Colonic mucosa (tissue), 4 donors: ENCODE results near the gene BLVRB. TPM values are rescaled to one million over a fixed set of nuclear protein-coding genes. Genes with fewer than 3 reads are reported as not detected.

Experiments used
- DNase-seq: peaks from one replicate; pipeline ENCODE4 v3.0.0-alpha.2; 2020
- H3K27ac ChIP-seq: fragments of 200-600 bp; one replicate; pipeline ENCODE4 v1.8.0; 2021
- H3K27me3 ChIP-seq: fragments of 200-600 bp; one replicate; pipeline ENCODE4 v1.8.0; 2021
- H3K36me3 ChIP-seq: fragments of 200-600 bp; one replicate; pipeline ENCODE4 v1.8.0; 2021
- H3K4me1 ChIP-seq: fragments of 200-600 bp; one replicate; pipeline ENCODE4 v1.8.0; 2021; ENCODE audit warnings: mild to moderate bottlenecking
- H3K4me3 ChIP-seq: fragments of 200-600 bp; one replicate; pipeline ENCODE4 v1.8.0; 2021
- H3K9ac ChIP-seq, 2 donors: one replicate each; pipeline ENCODE4 v1.7.0; 2013; ENCODE audit warnings: control low read depth in 2 of 2, low read depth in 2 of 2, low read length in 2 of 2
- H3K9me3 ChIP-seq: fragments of 200-600 bp; one replicate; pipeline ENCODE4 v1.8.0; 2021
- intact Hi-C: fragments of 100-400 bp; cut with DNase I; formaldehyde crosslinking; loops from one replicate; pipeline ENCODE4 v1.14.1; 2022
- total RNA-seq, 2 donors: library from RNA; stranded (reverse); fragmentation: NEBNext Ultra II Directional in 1 of 2; extraction: Animal tissue kit (Norgen Biotek cat#: 25700) in 1 of 2; gene quantifications; one replicate each; pipeline ENCODE4 v1.2.1, GENCODE V29; 2021
- TF ChIP-seq, protein P1 (sequence below): fragments of 200-600 bp; IDR thresholded peaks from one replicate; pipeline ENCODE4 v1.8.0; 2022; ENCODE audit warnings: antibody characterized with exemption, mild to moderate bottlenecking
- donor health status: healthy.
- donor health status: DM: no; HTN: no; CAD: no.
- donor health status: DM: no; HTN: no; CAD: no.

BLVRB gene
- total RNA-seq, 2 donors from 2014 or later = 76.5 to 94.9 TPM

DNA sequence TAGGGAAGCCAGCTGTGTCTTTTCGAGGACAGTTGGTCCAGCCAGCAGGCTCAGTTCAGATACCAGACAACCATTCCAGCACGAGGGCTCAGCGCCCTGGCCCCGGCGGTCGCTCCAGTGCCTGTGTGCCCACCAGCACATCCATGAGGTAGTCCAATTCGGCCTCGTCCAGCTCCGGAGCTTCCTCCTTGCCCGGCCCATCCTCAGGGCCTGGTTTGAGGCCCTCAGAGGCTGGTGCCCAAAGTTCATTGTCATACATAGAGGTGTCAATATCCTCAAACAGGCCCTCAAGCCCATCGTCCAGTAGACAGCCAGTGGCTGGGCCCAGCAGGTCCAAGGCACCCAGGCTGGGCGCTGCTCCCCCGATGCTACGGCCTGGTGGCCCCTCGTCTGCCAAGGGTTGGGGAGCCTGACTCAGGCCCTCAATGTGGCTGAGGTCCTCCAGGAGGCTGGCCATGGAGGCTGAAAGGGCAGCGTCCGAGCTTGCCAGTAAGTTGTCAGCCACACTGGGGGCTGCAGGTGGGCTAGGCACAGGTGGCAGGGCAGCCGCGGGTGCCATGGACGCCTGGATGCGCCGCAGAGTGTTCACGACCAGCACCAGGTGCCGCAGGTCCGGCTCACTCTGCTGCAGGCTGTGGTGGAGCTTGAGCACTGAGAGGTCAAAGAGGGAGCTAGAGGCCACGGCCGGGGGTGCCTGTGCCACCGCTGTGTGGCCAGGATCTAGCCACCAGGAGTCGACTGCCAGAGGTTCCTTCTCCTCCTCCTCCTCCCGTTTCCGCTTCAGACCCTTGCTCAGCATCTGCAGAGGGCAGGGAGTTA lies 42.6 kb downstream of the BLVRB start:
- H3K27ac ChIP-seq = no peak overlapping the region
- H3K9ac ChIP-seq = peak overlapping the region; percentile 34 to 45
- TF ChIP-seq, protein P1, sequence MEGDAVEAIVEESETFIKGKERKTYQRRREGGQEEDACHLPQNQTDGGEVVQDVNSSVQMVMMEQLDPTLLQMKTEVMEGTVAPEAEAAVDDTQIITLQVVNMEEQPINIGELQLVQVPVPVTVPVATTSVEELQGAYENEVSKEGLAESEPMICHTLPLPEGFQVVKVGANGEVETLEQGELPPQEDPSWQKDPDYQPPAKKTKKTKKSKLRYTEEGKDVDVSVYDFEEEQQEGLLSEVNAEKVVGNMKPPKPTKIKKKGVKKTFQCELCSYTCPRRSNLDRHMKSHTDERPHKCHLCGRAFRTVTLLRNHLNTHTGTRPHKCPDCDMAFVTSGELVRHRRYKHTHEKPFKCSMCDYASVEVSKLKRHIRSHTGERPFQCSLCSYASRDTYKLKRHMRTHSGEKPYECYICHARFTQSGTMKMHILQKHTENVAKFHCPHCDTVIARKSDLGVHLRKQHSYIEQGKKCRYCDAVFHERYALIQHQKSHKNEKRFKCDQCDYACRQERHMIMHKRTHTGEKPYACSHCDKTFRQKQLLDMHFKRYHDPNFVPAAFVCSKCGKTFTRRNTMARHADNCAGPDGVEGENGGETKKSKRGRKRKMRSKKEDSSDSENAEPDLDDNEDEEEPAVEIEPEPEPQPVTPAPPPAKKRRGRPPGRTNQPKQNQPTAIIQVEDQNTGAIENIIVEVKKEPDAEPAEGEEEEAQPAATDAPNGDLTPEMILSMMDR = no peak
- peaks cover 4% of the 10 kb centered on the region for H3K4me1 ChIP-seq
- no peaks in the 10 kb centered on the region for H3K36me3 ChIP-seq
- DNase-seq = no peak
- intact Hi-C loops = no loop called here
- no peak overlapping the region for H3K4me3 ChIP-seq
- no peaks in the 10 kb centered on the region for H3K27me3 ChIP-seq
- H3K9me3 ChIP-seq = no peaks in the 10 kb centered on the region

DNA sequence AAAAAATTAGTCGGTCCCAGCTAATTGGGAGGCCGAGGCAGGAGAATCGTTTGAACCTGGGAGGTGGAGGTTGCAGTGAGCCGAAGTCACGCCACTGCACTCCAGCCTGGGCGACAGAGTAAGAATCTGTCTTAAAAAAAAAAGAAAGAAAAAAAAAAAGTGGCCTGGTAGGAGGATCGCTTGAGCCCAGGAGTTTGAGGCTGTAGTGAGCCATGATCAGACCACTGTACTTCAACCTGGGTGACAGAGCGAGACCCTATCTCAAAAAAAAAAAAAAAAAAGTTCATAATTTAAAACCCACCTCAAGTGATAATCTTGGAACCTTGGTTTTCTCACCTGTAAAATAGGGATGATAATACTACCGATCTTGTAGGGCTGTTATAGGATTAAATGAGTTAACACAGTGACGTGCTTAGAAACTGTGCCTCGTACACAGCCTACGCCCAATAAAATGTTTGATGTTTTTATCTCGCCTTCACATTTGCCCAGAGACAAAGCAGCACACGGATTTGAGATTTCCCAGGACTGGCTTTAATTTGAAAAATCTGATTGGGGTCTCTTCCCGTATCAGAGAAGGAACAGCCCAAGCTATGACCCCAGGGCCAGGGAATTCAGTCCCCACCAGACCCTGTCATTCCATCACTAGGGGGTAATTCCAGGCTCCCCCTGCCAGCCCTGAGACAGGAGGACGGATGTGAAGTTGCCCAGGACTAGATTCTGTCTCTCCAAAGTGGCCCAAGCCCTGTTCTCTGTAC lies 43.4 kb downstream of the BLVRB start:
- TF ChIP-seq, protein P1 = no peak
- Histone ChIP-seq H3K4me3 (no peak overlapping the region), H3K27ac (peak overlapping the region; percentile 98), H3K9ac (peak overlapping the region; percentile 95), H3K27me3 (no peaks in the 10 kb centered on the region), H3K4me1 (peaks cover 4% of the 10 kb centered on the region), H3K9me3 (no peaks in the 10 kb centered on the region), H3K36me3 (no peaks in the 10 kb centered on the region)
- no peak for DNase-seq
- intact Hi-C loops = no loop called here

DNA sequence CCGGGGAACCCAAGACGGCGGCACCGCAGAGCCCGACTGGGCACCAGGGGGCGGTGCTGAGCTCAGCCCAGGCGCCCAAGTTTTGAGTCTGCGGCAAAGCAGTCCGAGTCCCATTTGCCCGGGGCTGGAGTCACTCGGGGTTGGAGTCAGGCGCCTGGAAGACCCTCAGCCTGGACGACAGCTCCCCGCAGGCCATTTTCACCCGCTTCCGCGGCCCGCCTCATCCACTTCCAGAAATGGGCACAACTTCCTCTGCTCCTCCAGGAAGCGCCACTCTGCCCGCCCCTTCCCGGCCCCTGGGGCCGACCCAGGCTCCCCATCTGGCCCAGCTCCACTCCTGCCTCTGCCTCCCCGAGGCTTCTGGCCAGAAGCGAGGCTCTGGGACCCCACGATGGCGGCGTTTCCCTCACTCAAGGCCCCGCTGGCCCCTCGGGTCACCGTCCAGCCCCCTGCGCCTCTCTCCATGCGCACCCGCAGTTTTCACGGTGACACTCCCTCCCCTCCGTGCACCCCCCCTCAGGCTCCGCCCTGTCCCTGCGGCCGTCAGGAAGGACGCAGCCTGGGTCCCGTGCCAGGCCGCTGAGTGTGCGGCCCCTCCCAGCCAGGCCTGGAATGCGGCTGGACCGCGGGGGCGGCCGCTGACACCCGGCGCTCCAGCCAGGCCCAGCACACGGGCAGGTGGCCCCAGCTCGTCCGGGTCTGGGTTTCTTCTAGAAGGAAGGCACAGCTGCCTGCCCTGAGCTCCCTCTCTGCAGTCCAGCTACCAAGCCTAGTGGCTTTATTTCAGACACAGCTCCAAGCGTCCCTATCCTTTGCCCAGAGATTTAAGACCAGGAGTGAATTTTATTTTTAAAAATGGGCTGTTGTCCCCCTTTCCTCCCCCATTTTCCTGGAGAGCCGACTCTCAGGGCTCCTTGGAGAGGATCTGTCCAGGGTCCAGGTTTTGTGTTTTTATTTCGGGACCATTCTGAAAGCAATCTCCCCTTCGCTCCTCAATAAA lies 44.5 kb downstream of the BLVRB start:
- Histone ChIP-seq H3K9me3 (no peaks in the 10 kb centered on the region), H3K36me3 (no peaks in the 10 kb centered on the region), H3K27ac (peak overlapping the region; percentile 98), H3K27me3 (no peaks in the 10 kb centered on the region), H3K9ac (peak overlapping the region; percentile 95), H3K4me3 (peak overlapping the region; percentile 44), H3K4me1 (peaks cover 4% of the 10 kb centered on the region)
- peak; percentile 95 for DNase-seq
- TF ChIP-seq, protein P1 = peak; percentile 95
- intact Hi-C loops = no loop called here

DNA sequence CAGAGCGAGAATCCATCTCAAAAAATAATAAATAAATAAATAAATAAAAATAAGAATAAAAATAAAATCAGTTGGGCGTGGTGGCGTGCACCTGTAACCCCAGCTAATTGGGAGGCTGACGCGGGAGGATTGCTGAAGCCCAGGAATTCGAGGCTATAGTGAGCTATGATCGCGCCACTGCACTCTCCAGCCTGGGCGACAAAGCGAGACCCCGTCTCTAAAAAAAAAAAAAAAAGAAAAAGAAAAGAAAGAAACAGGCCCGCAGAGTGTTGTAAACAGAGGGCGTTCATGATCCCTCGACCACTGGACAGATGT lies 45.1 kb downstream of the BLVRB start:
- intact Hi-C loops = no loop called here
- H3K9ac ChIP-seq = peak overlapping the region; percentile 95
- peak overlapping the region; percentile 98 for H3K27ac ChIP-seq
- peak overlapping the region; percentile 44 for H3K4me3 ChIP-seq
- H3K9me3 ChIP-seq = no peaks in the 10 kb centered on the region
- no peak for DNase-seq
- H3K27me3 ChIP-seq = no peaks in the 10 kb centered on the region
- H3K4me1 ChIP-seq = peaks cover 4% of the 10 kb centered on the region
- TF ChIP-seq, protein P1 = no peak
- H3K36me3 ChIP-seq = no peaks in the 10 kb centered on the region

DNA sequence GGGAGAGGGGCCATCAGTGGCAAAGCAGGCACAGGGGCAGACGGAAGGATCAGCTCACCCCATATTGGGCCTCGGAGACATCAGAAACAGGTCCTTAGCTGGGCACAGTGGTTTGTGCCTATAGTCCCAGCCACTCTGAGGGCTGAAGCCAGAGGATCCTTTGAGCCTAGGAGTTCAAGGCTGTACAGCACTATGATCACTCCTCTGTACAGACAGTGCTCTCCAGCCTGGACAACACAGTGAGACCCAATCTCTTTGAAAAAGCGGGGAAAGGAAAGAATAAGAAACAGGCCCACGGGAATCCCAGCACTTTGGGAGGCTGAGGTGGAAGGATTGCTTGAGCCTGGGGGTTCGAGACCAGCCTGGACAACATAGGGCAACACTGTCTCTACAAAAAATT lies 45.8 kb downstream of the BLVRB start:
- DNase-seq = no peak
- Histone ChIP-seq H3K4me1 (peaks cover 4% of the 10 kb centered on the region), H3K4me3 (no peak overlapping the region), H3K9ac (no peak overlapping the region), H3K9me3 (no peaks in the 10 kb centered on the region), H3K27ac (no peak overlapping the region), H3K36me3 (no peaks in the 10 kb centered on the region), H3K27me3 (no peaks in the 10 kb centered on the region)
- TF ChIP-seq, protein P1 = no peak
- intact Hi-C loops = no loop called here
